PFSK-1 (cell line): ENCODE results near the gene SPEM2.

ENCODE experiments used
- FOXP2 ChIP-seq: optimal IDR thresholded peaks from 2 replicates; pipeline ENCODE3; 2011; ENCODE audit warnings: borderline replicate concordance, control low read depth, inconsistent platforms; ENCODE audit not compliant: insufficient read depth; ENCODE audit errors: extremely low read length, extremely low read depth
- POLR2AphosphoS5 ChIP-seq: IDR thresholded peaks from 2 replicates; pipeline ENCODE4 v1.6.1; 2012; ENCODE audit warnings: low read depth, mild to moderate bottlenecking, control low read depth, low read length, moderate library complexity
- REST ChIP-seq, 2 experiments: IDR thresholded peaks; 2 replicates each; pipeline versions ENCODE4 v1.6.1 to v1.8.0; 2011 to 2012; ENCODE audit warnings: low read depth in 2 of 2, low read length in 2 of 2, control low read depth in 1 of 2, inconsistent platforms in 1 of 2, mild to moderate bottlenecking in 1 of 2, moderate library complexity in 1 of 2; ENCODE audit not compliant: insufficient read depth in 1 of 2
- SIN3A ChIP-seq: IDR thresholded peaks from 2 replicates; pipeline ENCODE4 v1.6.1; 2012; ENCODE audit warnings: mild to moderate bottlenecking, low read length, moderate library complexity, borderline replicate concordance; ENCODE audit not compliant: insufficient read depth
- TAF1 ChIP-seq: IDR thresholded peaks from 2 replicates; pipeline ENCODE4 v1.6.1; 2012; ENCODE audit warnings: low read length, control low read depth, borderline replicate concordance; ENCODE audit not compliant: insufficient read depth

SPEM2 gene

GRCh38 chr17:7394452-7395191 lies 30.8 kb upstream of the SPEM2 start, which contains the start of gene PLSCR3:
Gene PLSCR3, minus strand, starts transcription at chr17:7394525. Its CDS starts 415 bp downstream, at chr17:7394110.
- TF ChIP-seq REST (IDR thresholded peaks at IDR 0.05; ENCODE audit: insufficient read depth in 1 of 2, low read depth in 2 of 2, low read length in 2 of 2) (peak; percentile 14 to 50; a peak in 1 of 4 replicates), POLR2AphosphoS5 (peak; percentile 94), TAF1 (peak; percentile 76; the same call in 1 of the 2 replicates), SIN3A (peak; percentile 49; the same call in 1 of the 2 replicates), FOXP2 (no peak)

- TF ChIP-seq POLR2AphosphoS5 (no peak), REST (IDR thresholded peaks at IDR 0.05; ENCODE audit: insufficient read depth in 1 of 2, low read depth in 2 of 2, low read length in 2 of 2) (no peak), FOXP2 (no peak), TAF1 (no peak), SIN3A (no peak)
Observed at GRCh38 chr17:7396147-7396546, 29.3 kb upstream of the SPEM2 start.

- TF ChIP-seq SIN3A = no peak
- TF ChIP-seq TAF1 = no peak
- no peak for TF ChIP-seq FOXP2
- TF ChIP-seq REST (IDR thresholded peaks at IDR 0.05; ENCODE audit: insufficient read depth in 1 of 2, low read depth in 2 of 2, low read length in 2 of 2) = no peak
- TF ChIP-seq POLR2AphosphoS5 = no peak
Observed at GRCh38 chr17:7398612-7399011, 26.8 kb upstream of the SPEM2 start.

GRCh38 chr17:7403043-7403726 lies 22.2 kb upstream of the SPEM2 start:
- TF ChIP-seq FOXP2 (no peak), TAF1 (no peak), REST (IDR thresholded peaks at IDR 0.05; ENCODE audit: insufficient read depth in 1 of 2, low read depth in 2 of 2, low read length in 2 of 2) (no peak), SIN3A (no peak), POLR2AphosphoS5 (no peak; the same call in 1 of the 2 replicates)
